Measurements from ENCODE around the gene PDE6D.

DNA sequence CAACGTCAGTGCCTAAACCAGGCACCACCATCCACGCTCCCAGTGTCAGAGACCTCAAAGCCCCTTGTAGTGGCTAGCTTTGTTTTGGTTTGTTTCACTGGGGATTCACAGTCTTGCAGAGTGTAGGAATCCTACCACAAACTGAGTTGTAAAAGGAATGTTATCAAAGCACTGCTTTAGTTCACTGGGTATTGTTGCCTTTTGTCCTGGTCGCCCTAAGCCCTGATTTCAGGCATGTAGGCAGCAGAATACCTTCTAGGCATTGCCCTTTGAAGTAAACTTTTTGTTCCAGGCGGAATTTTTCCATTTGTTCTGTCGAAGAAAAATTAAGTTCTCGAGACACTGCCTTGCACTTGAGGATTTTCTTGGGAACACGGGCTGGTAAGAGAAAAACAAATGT is 43.3 kb downstream of the PDE6D start:
- no peak for TF ChIP-seq POLR2A (IDR thresholded peaks at IDR 0.05)
- TF ChIP-seq, protein P1, sequence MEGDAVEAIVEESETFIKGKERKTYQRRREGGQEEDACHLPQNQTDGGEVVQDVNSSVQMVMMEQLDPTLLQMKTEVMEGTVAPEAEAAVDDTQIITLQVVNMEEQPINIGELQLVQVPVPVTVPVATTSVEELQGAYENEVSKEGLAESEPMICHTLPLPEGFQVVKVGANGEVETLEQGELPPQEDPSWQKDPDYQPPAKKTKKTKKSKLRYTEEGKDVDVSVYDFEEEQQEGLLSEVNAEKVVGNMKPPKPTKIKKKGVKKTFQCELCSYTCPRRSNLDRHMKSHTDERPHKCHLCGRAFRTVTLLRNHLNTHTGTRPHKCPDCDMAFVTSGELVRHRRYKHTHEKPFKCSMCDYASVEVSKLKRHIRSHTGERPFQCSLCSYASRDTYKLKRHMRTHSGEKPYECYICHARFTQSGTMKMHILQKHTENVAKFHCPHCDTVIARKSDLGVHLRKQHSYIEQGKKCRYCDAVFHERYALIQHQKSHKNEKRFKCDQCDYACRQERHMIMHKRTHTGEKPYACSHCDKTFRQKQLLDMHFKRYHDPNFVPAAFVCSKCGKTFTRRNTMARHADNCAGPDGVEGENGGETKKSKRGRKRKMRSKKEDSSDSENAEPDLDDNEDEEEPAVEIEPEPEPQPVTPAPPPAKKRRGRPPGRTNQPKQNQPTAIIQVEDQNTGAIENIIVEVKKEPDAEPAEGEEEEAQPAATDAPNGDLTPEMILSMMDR (IDR thresholded peaks at IDR 0.05), result no peak

Data from lower leg skin (tissue), 3 donors.